ENCODE measurements around the gene TEK.

DNA sequence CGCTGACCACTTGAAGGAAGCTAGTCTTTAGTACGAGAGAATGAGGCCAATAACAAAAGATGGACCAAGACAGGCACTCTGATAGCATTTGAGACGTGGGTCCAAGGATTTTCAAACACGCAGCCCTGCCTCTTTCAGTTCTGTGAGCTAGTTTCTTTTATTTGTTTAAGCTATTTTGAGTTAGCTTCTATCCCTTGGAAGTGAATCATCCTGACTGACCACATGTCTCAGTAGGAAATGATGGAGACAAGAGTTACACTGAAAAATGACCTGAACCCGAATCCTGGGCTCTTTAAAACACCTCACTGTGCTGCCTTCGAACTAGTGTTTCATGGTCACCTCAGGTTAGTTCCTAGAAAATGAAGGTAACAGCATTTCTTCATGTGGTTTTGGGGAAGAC is 9.9 kb downstream of the TEK start:
- TF ChIP-seq PHF8 (IDR thresholded peaks at IDR 0.05; ENCODE audit: borderline replicate concordance, low read depth) (no peak), POLR2AphosphoS2 (conservative IDR thresholded peaks at IDR 0.05; ENCODE audit: low read length) (no peak), MYC (IDR thresholded peaks at IDR 0.05; ENCODE audit: borderline replicate concordance, low read length) (no peak), POLR2A (IDR thresholded peaks at IDR 0.05; ENCODE audit: low read length) (no peak)
- TF ChIP-seq, protein P1, sequence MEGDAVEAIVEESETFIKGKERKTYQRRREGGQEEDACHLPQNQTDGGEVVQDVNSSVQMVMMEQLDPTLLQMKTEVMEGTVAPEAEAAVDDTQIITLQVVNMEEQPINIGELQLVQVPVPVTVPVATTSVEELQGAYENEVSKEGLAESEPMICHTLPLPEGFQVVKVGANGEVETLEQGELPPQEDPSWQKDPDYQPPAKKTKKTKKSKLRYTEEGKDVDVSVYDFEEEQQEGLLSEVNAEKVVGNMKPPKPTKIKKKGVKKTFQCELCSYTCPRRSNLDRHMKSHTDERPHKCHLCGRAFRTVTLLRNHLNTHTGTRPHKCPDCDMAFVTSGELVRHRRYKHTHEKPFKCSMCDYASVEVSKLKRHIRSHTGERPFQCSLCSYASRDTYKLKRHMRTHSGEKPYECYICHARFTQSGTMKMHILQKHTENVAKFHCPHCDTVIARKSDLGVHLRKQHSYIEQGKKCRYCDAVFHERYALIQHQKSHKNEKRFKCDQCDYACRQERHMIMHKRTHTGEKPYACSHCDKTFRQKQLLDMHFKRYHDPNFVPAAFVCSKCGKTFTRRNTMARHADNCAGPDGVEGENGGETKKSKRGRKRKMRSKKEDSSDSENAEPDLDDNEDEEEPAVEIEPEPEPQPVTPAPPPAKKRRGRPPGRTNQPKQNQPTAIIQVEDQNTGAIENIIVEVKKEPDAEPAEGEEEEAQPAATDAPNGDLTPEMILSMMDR (IDR thresholded peaks at IDR 0.05) = no peak
- TF ChIP-seq, protein P2, sequence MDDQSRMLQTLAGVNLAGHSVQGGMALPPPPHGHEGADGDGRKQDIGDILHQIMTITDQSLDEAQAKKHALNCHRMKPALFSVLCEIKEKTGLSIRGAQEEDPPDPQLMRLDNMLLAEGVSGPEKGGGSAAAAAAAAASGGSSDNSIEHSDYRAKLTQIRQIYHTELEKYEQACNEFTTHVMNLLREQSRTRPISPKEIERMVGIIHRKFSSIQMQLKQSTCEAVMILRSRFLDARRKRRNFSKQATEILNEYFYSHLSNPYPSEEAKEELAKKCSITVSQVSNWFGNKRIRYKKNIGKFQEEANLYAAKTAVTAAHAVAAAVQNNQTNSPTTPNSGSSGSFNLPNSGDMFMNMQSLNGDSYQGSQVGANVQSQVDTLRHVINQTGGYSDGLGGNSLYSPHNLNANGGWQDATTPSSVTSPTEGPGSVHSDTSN (IDR thresholded peaks at IDR 0.05) = no peak
